ENCODE data around the gene LMLN. TPM values are rescaled to one million over a fixed set of nuclear protein-coding genes. Genes with fewer than 3 reads are reported as not detected.

The LMLN gene
- polyA plus RNA-seq, 1 donor (not counting 4 experiments of a cell fraction or from before 2014, with no cell fraction given), result 5.2 TPM

DNA sequence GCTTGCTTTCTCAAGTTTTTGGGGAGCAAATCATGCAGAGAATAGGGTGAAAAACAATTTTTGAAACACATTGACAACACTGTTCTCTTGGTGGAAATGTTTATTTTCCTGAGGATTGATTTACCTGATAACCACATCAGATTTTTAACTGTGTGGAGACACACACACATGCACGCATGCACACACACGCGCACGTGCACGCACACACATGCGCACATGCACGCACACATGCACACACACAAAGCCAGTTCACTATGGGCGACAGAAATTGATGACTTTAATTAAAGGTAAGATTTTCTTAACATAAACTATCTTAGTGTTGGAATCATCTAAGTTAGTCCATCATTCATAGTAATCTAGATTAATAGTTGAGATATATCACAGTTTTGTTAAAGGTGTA lies 15.3 kb downstream of the LMLN start:
- H3K9me1 ChIP-seq (ENCODE audit: control insufficient read depth, extremely low read depth, insufficient read depth, low read length), result no peaks in the 10 kb centered on the region
- TF ChIP-seq, protein P1, sequence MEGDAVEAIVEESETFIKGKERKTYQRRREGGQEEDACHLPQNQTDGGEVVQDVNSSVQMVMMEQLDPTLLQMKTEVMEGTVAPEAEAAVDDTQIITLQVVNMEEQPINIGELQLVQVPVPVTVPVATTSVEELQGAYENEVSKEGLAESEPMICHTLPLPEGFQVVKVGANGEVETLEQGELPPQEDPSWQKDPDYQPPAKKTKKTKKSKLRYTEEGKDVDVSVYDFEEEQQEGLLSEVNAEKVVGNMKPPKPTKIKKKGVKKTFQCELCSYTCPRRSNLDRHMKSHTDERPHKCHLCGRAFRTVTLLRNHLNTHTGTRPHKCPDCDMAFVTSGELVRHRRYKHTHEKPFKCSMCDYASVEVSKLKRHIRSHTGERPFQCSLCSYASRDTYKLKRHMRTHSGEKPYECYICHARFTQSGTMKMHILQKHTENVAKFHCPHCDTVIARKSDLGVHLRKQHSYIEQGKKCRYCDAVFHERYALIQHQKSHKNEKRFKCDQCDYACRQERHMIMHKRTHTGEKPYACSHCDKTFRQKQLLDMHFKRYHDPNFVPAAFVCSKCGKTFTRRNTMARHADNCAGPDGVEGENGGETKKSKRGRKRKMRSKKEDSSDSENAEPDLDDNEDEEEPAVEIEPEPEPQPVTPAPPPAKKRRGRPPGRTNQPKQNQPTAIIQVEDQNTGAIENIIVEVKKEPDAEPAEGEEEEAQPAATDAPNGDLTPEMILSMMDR (optimal IDR thresholded peaks at IDR 0.05 in 1 of 3, IDR thresholded peaks at IDR 0.05 in 1 of 3, conservative IDR thresholded peaks at IDR 0.05 in 1 of 3; ENCODE audit: extremely low read depth in 1 of 3, insufficient read depth in 2 of 3, low read length in 3 of 3), result no peak
- TF ChIP-seq EZH2 (IDR thresholded peaks at IDR 0.05; ENCODE audit: low read length), result no peak
- no peaks in the 10 kb centered on the region for H3K36me3 ChIP-seq (ENCODE audit: control insufficient read depth in 2 of 2, extremely low read depth in 1 of 2, insufficient read depth in 2 of 2, low read length in 2 of 2)
- H3K27me3 ChIP-seq (ENCODE audit: control insufficient read depth, extremely low read depth, insufficient read depth, low read length), result no peaks in the 10 kb centered on the region
- no peak overlapping the region for H3K4me3 ChIP-seq (ENCODE audit: control insufficient read depth in 2 of 3, extremely low read depth in 1 of 3, insufficient read depth in 2 of 3, low read depth in 1 of 3, low read length in 3 of 3)
- no peaks in the 10 kb centered on the region for H3K9me3 ChIP-seq (ENCODE audit: control insufficient read depth, low read depth, low read length)
- H4K20me1 ChIP-seq (ENCODE audit: control insufficient read depth, extremely low read depth, insufficient read depth, low read length), result no peaks in the 10 kb centered on the region
- no peak for DNase-seq (ENCODE audit: low read depth, low spot score)
- H3K4me2 ChIP-seq (ENCODE audit: control insufficient read depth, extremely low read depth, insufficient read depth, low read depth, low read length), result no peak overlapping the region
- no peak for FAIRE-seq
- H3K27ac ChIP-seq (ENCODE audit: control insufficient read depth, insufficient read depth, low read length), result no peak overlapping the region
- H3K9ac ChIP-seq (ENCODE audit: control insufficient read depth, extremely low read depth, insufficient read depth, low read length), result no peak overlapping the region
- H2AFZ ChIP-seq (ENCODE audit: control insufficient read depth, low read length), result no peak overlapping the region
- H3K79me2 ChIP-seq (ENCODE audit: control insufficient read depth, insufficient read depth, low read length), result no peaks in the 10 kb centered on the region
- no peaks in the 10 kb centered on the region for H3K4me1 ChIP-seq (ENCODE audit: control insufficient read depth, extremely low read depth, insufficient read depth, low read length)
- dilution Hi-C loops (cut with MboI; ENCODE audit: extremely low pct_ligation_motif_present, low sequenced_read_pairs), result no loop called here

- FAIRE-seq (no peak), DNase-seq (ENCODE audit: low read depth, low spot score) (no peak)
- TF ChIP-seq, protein P1 (optimal IDR thresholded peaks at IDR 0.05 in 1 of 3, IDR thresholded peaks at IDR 0.05 in 1 of 3, conservative IDR thresholded peaks at IDR 0.05 in 1 of 3; ENCODE audit: extremely low read depth in 1 of 3, insufficient read depth in 2 of 3, low read length in 3 of 3), result no peak
- TF ChIP-seq EZH2 (IDR thresholded peaks at IDR 0.05; ENCODE audit: low read length), result no peak
- no peaks in the 10 kb centered on the region for H3K9me1 ChIP-seq (ENCODE audit: control insufficient read depth, extremely low read depth, insufficient read depth, low read length)
- no peaks in the 10 kb centered on the region for H4K20me1 ChIP-seq (ENCODE audit: control insufficient read depth, extremely low read depth, insufficient read depth, low read length)
- no peak overlapping the region for H3K4me2 ChIP-seq (ENCODE audit: control insufficient read depth, extremely low read depth, insufficient read depth, low read depth, low read length)
- H3K9ac ChIP-seq (ENCODE audit: control insufficient read depth, extremely low read depth, insufficient read depth, low read length), result no peak overlapping the region
- dilution Hi-C loops (cut with MboI; ENCODE audit: extremely low pct_ligation_motif_present, low sequenced_read_pairs), result no loop called here
- no peak overlapping the region for H2AFZ ChIP-seq (ENCODE audit: control insufficient read depth, low read length)
- H3K4me1 ChIP-seq (ENCODE audit: control insufficient read depth, extremely low read depth, insufficient read depth, low read length), result no peaks in the 10 kb centered on the region
- H3K79me2 ChIP-seq (ENCODE audit: control insufficient read depth, insufficient read depth, low read length), result no peaks in the 10 kb centered on the region
- no peak overlapping the region for H3K27ac ChIP-seq (ENCODE audit: control insufficient read depth, insufficient read depth, low read length)
- H3K4me3 ChIP-seq (ENCODE audit: control insufficient read depth in 2 of 3, extremely low read depth in 1 of 3, insufficient read depth in 2 of 3, low read depth in 1 of 3, low read length in 3 of 3), result no peak overlapping the region
- no peaks in the 10 kb centered on the region for H3K27me3 ChIP-seq (ENCODE audit: control insufficient read depth, extremely low read depth, insufficient read depth, low read length)
- no peaks in the 10 kb centered on the region for H3K9me3 ChIP-seq (ENCODE audit: control insufficient read depth, low read depth, low read length)
- peaks cover 0 to 4% of the 10 kb centered on the region in 2 experiments for H3K36me3 ChIP-seq (ENCODE audit: control insufficient read depth in 2 of 2, extremely low read depth in 1 of 2, insufficient read depth in 2 of 2, low read length in 2 of 2)
These were observed 23.1 kb downstream of the LMLN start for GRCh38 chr3:197983076-197983475.

Data from keratinocyte (primary cell).